ENCODE results near the gene ARL8B.

GRCh38 chr3:5218815-5219214 is 96.7 kb downstream of the ARL8B start:
- no peak for TF ChIP-seq POLR2A (IDR thresholded peaks at IDR 0.05)
- TF ChIP-seq, protein P1, sequence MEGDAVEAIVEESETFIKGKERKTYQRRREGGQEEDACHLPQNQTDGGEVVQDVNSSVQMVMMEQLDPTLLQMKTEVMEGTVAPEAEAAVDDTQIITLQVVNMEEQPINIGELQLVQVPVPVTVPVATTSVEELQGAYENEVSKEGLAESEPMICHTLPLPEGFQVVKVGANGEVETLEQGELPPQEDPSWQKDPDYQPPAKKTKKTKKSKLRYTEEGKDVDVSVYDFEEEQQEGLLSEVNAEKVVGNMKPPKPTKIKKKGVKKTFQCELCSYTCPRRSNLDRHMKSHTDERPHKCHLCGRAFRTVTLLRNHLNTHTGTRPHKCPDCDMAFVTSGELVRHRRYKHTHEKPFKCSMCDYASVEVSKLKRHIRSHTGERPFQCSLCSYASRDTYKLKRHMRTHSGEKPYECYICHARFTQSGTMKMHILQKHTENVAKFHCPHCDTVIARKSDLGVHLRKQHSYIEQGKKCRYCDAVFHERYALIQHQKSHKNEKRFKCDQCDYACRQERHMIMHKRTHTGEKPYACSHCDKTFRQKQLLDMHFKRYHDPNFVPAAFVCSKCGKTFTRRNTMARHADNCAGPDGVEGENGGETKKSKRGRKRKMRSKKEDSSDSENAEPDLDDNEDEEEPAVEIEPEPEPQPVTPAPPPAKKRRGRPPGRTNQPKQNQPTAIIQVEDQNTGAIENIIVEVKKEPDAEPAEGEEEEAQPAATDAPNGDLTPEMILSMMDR (IDR thresholded peaks at IDR 0.05): no peak

Data from testis (tissue), 2 donors.